SK-N-SH (cell line): ENCODE data around the gene MTCH1. TPM values are rescaled to one million over a fixed set of nuclear protein-coding genes. Genes with fewer than 3 reads are reported as not detected.

Source experiments
- CTCF ChIA-PET: fragments of 300-600, 350-600 bp; formaldehyde crosslinking; extraction: SDS; loops from one replicate; lab custom pipeline; 2021; lab: Yijun Ruan, JAX
- POLR2A ChIA-PET: fragments of 350-600 bp; sonication (Branson Sonifier 250); formaldehyde crosslinking; extraction: SDS; loops from one replicate; lab custom pipeline; 2020; ENCODE audit warnings: antibody characterized with exemption, inconsistent platforms; lab: Yijun Ruan, JAX
- DNase-seq: peaks from one replicate; pipeline ENCODE4 v3.0.0; 2012
- H2AFZ ChIP-seq: fragments of 200-600 bp; sonication (generic); 2 replicates; pipeline ENCODE4 v1.8.1; 2016; ENCODE audit warnings: antibody characterized with exemption, mild to moderate bottlenecking, low read depth
- H3F3A ChIP-seq: fragments of 200-600 bp; sonication (generic); replicated peaks from 2 replicates; pipeline ENCODE3; 2016; ENCODE audit warnings: antibody characterized with exemption, mild to moderate bottlenecking; ENCODE audit not compliant: insufficient read depth
- H3K27ac ChIP-seq, 2 experiments: fragments of 200-500 bp in 1 of 2; fragments of 200-600 bp in 1 of 2; sonication (Bioruptor generic) in 1 of 2; sonication (generic), shearing (Covaris generic) in 1 of 2; 2 replicates each; pipeline versions ENCODE4 v1.5.1 to v1.6.1; 2014 to 2016; ENCODE audit warnings: low read depth in 2 of 2, inconsistent platforms in 1 of 2, low read length in 1 of 2, mild to moderate bottlenecking in 1 of 2, mixed read lengths in 1 of 2
- H3K27me3 ChIP-seq: fragments of 200-600 bp; sonication (generic), shearing (Covaris generic); 2 replicates; pipeline ENCODE4 v1.6.1; 2016; ENCODE audit warnings: mixed run types; ENCODE audit not compliant: insufficient read depth
- H3K36me3 ChIP-seq, 2 experiments: fragments of 200-500 bp in 1 of 2; fragments of 200-600 bp in 1 of 2; sonication (Bioruptor generic) in 1 of 2; sonication (generic) in 1 of 2; replicated peaks in 1 of 2; 2 replicates each; pipeline versions ENCODE3 to v1.5.1; 2014 to 2016; ENCODE audit warnings: low read length in 1 of 2, mild to moderate bottlenecking in 1 of 2; ENCODE audit not compliant: insufficient read depth in 2 of 2, control insufficient read depth in 1 of 2
- H3K4me1 ChIP-seq, 2 experiments: fragments of 200-500 bp in 1 of 2; fragments of 200-600 bp in 1 of 2; sonication (Bioruptor generic) in 1 of 2; sonication (generic), shearing (Covaris generic) in 1 of 2; 2 replicates each; pipeline versions ENCODE4 v1.5.1 to v1.6.1; 2014 to 2016; ENCODE audit warnings: low read depth in 1 of 2, low read length in 1 of 2, mixed run types in 1 of 2; ENCODE audit not compliant: insufficient read depth in 2 of 2, control insufficient read depth in 1 of 2
- H3K4me2 ChIP-seq: fragments of 200-600 bp; sonication (generic), shearing (Covaris generic); 2 replicates; pipeline ENCODE4 v1.6.1; 2017; ENCODE audit warnings: mixed run types
- H3K4me3 ChIP-seq, 2 experiments: fragments of 200-500 bp in 1 of 2; fragments of 200-600 bp in 1 of 2; sonication (Bioruptor generic) in 1 of 2; sonication (generic), shearing (Covaris generic) in 1 of 2; 2 replicates each; pipeline versions ENCODE4 v1.5.1 to v1.8.1; 2014 to 2016; ENCODE audit warnings: low read depth in 2 of 2, inconsistent platforms in 1 of 2, low read length in 1 of 2, mild to moderate bottlenecking in 1 of 2, mixed read lengths in 1 of 2, moderate library complexity in 1 of 2
- H3K79me2 ChIP-seq: fragments of 200-600 bp; sonication (generic); 2 replicates; pipeline ENCODE4 v1.8.1; 2017; ENCODE audit warnings: mild to moderate bottlenecking; ENCODE audit not compliant: insufficient read depth
- H3K9ac ChIP-seq: fragments of 200-600 bp; sonication (generic); 2 replicates; pipeline ENCODE4 v1.6.1; 2017; ENCODE audit warnings: mixed run types
- H3K9me2 ChIP-seq: fragments of 200-600 bp; sonication (generic); 2 replicates; pipeline ENCODE4 v1.6.1; 2017; ENCODE audit warnings: mixed run types
- H3K9me3 ChIP-seq: fragments of 200-600 bp; sonication (generic); 2 replicates; pipeline ENCODE4 v1.6.1; 2017; ENCODE audit warnings: mixed run types, mild to moderate bottlenecking, moderate library complexity
- H4K20me1 ChIP-seq: fragments of 200-600 bp; sonication (generic); 2 replicates; pipeline ENCODE4 v1.6.1; 2017; ENCODE audit warnings: mild to moderate bottlenecking, mixed run types; ENCODE audit not compliant: insufficient read depth
- ELF1 ChIP-seq: IDR thresholded peaks from 2 replicates; pipeline ENCODE4 v1.4.0; 2012
- EP300 ChIP-seq, 2 experiments: IDR thresholded peaks; 2 replicates each; pipeline versions ENCODE4 v1.4.0 to v1.6.1; 2012; ENCODE audit warnings: borderline replicate concordance in 1 of 2, low read depth in 1 of 2, low read length in 1 of 2
- EZH2phosphoT487 ChIP-seq: fragments of 200-600 bp; sonication (generic); IDR thresholded peaks from 2 replicates; pipeline ENCODE4 v1.6.1; 2017; ENCODE audit warnings: low read depth, mixed run types, mild to moderate bottlenecking, antibody characterized with exemption, moderate library complexity, borderline replicate concordance
- FOSL2 ChIP-seq: IDR thresholded peaks from 2 replicates; pipeline ENCODE4 v1.4.0; 2012; ENCODE audit warnings: low read depth, mild to moderate bottlenecking, moderate library complexity, borderline replicate concordance
- FOXJ3 ChIP-seq: sonication (generic); formaldehyde crosslinking; IDR thresholded peaks from 2 replicates; pipeline ENCODE4 v1.5.1; 2020; ENCODE audit warnings: mild to moderate bottlenecking, missing genetic modification reagents
- FOXM1 ChIP-seq: IDR thresholded peaks from 2 replicates; pipeline ENCODE4 v1.4.0; 2012; ENCODE audit warnings: low read depth, mild to moderate bottlenecking
- GABPA ChIP-seq: IDR thresholded peaks from 2 replicates; pipeline ENCODE4 v1.4.0; 2012; ENCODE audit warnings: low read depth, mild to moderate bottlenecking
- JUND ChIP-seq: IDR thresholded peaks from 2 replicates; pipeline ENCODE4 v1.4.0; 2012
- MEF2A ChIP-seq: IDR thresholded peaks from 2 replicates; pipeline ENCODE4 v1.4.0; 2012; ENCODE audit warnings: low read depth, borderline replicate concordance
- NFIC ChIP-seq: IDR thresholded peaks from 2 replicates; pipeline ENCODE4 v1.4.0; 2012; ENCODE audit warnings: borderline replicate concordance
- NRF1 ChIP-seq: IDR thresholded peaks from 2 replicates; pipeline ENCODE4 v1.6.1; 2012; ENCODE audit warnings: low read depth, mild to moderate bottlenecking, low read length
- POLR2AphosphoS5 ChIP-seq: IDR thresholded peaks from 2 replicates; pipeline ENCODE4 v1.6.1; 2012; ENCODE audit warnings: low read depth, low read length
- RXRA ChIP-seq: IDR thresholded peaks from 2 replicates; pipeline ENCODE4 v1.4.0; 2012; ENCODE audit warnings: low read depth, mild to moderate bottlenecking, borderline replicate concordance
- SIN3A ChIP-seq: IDR thresholded peaks from 2 replicates; pipeline ENCODE4 v1.6.1; 2012; ENCODE audit warnings: low read depth, mild to moderate bottlenecking, low read length, moderate library complexity, borderline replicate concordance
- SMC3 ChIP-seq: IDR thresholded peaks from 2 replicates; pipeline ENCODE4 v1.6.1; 2012; ENCODE audit warnings: low read depth, low read length, improper control_type of control experiment
- TEAD4 ChIP-seq: IDR thresholded peaks from 2 replicates; pipeline ENCODE4 v1.4.0; 2012; ENCODE audit warnings: mild to moderate bottlenecking, borderline replicate concordance; ENCODE audit not compliant: insufficient read depth
- YY1 ChIP-seq: IDR thresholded peaks from 2 replicates; pipeline ENCODE4 v1.4.0; 2012; ENCODE audit warnings: low read depth, mild to moderate bottlenecking
- WGBS: methylation state at CpG from one replicate; pipeline ENCODE4 v1.1.6; 2017; ENCODE audit warnings: low lambda C conversion rate; 5-methylcytosine and 5-hydroxymethylcytosine counted together
- polyA plus RNA-seq, 3 experiments: library from polyadenylated mRNA; depleted of rRNA; stranded (reverse); fragments of >200 nt; gene quantifications; 2 replicates each; pipeline ENCODE4 v1.2.3, GENCODE V29; 2012
- TF ChIP-seq, protein P1 (sequence below): IDR thresholded peaks from 2 replicates; pipeline ENCODE4; 2012
- TF ChIP-seq, protein P2 (sequence below): fragments of 200-600 bp; sonication (generic); IDR thresholded peaks from 2 replicates; pipeline ENCODE4 v1.6.1; 2017; ENCODE audit warnings: antibody characterized with exemption, mild to moderate bottlenecking, moderate library complexity
- TF ChIP-seq, protein P3 (sequence below): fragments of 150-350 bp; IDR thresholded peaks from 2 replicates; pipeline ENCODE4 v1.6.1; 2016; ENCODE audit warnings: mild to moderate bottlenecking, low read depth, low read length

MTCH1 gene
- polyA plus RNA-seq, 1 of the 3 experiments (the other 2 are of a cell fraction) = 151 TPM

DNA sequence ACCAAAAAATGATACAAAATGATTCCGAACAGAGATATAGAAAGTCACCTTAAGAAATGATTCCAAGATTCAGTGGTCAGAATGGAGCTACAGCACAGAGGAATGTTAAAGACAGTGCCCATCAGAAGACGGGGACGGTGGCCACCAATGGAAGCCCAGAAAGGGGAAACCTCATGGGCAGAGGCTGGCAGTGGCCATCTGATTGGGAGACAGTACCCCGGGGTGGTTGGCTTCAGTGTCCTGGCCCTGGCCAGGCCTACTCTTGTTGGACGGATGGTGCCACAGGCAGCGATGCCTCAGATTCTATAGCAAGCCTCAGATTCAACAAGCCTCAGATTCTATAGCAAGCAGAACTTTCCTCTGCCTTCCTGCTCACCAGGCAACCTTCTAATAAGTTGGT lies 48.1 kb downstream of the MTCH1 start:
- no peak for TF ChIP-seq POLR2AphosphoS5
- no peak for TF ChIP-seq FOSL2
- TF ChIP-seq YY1 = no peak
- TF ChIP-seq, protein P1, sequence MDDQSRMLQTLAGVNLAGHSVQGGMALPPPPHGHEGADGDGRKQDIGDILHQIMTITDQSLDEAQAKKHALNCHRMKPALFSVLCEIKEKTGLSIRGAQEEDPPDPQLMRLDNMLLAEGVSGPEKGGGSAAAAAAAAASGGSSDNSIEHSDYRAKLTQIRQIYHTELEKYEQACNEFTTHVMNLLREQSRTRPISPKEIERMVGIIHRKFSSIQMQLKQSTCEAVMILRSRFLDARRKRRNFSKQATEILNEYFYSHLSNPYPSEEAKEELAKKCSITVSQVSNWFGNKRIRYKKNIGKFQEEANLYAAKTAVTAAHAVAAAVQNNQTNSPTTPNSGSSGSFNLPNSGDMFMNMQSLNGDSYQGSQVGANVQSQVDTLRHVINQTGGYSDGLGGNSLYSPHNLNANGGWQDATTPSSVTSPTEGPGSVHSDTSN = no peak
- no peak for TF ChIP-seq NFIC
- no peak for TF ChIP-seq ELF1
- no peak for TF ChIP-seq FOXJ3 (CRISPR knock-in tag)
- TF ChIP-seq SMC3 = no peak
- TF ChIP-seq FOXM1 = no peak
- no peak for TF ChIP-seq JUND
- TF ChIP-seq NRF1 = no peak
- TF ChIP-seq SIN3A = no peak
- TF ChIP-seq, protein P2, sequence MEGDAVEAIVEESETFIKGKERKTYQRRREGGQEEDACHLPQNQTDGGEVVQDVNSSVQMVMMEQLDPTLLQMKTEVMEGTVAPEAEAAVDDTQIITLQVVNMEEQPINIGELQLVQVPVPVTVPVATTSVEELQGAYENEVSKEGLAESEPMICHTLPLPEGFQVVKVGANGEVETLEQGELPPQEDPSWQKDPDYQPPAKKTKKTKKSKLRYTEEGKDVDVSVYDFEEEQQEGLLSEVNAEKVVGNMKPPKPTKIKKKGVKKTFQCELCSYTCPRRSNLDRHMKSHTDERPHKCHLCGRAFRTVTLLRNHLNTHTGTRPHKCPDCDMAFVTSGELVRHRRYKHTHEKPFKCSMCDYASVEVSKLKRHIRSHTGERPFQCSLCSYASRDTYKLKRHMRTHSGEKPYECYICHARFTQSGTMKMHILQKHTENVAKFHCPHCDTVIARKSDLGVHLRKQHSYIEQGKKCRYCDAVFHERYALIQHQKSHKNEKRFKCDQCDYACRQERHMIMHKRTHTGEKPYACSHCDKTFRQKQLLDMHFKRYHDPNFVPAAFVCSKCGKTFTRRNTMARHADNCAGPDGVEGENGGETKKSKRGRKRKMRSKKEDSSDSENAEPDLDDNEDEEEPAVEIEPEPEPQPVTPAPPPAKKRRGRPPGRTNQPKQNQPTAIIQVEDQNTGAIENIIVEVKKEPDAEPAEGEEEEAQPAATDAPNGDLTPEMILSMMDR = no peak
- TF ChIP-seq, protein P3, sequence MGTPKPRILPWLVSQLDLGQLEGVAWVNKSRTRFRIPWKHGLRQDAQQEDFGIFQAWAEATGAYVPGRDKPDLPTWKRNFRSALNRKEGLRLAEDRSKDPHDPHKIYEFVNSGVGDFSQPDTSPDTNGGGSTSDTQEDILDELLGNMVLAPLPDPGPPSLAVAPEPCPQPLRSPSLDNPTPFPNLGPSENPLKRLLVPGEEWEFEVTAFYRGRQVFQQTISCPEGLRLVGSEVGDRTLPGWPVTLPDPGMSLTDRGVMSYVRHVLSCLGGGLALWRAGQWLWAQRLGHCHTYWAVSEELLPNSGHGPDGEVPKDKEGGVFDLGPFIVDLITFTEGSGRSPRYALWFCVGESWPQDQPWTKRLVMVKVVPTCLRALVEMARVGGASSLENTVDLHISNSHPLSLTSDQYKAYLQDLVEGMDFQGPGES = no peak
- no peak for TF ChIP-seq MEF2A
- TF ChIP-seq EZH2phosphoT487 = no peak
- TF ChIP-seq GABPA = no peak
- no peak for TF ChIP-seq TEAD4
- no peak for TF ChIP-seq RXRA
- TF ChIP-seq EP300 (IDR thresholded peaks at IDR 0.05; ENCODE audit: borderline replicate concordance in 1 of 2, low read depth in 1 of 2, low read length in 1 of 2) = no peak
- 78% methylated on average over 6 of the region's 6 CpGs for WGBS
- Histone ChIP-seq H3K36me3 (no peaks in the 10 kb centered on the region), H3K79me2 (no peaks in the 10 kb centered on the region), H3K27me3 (no peaks in the 10 kb centered on the region), H2AFZ (no peak overlapping the region), H3K4me3 (no peak overlapping the region), H3K9ac (no peak overlapping the region), H3K27ac (no peak overlapping the region), H3F3A (peaks cover 8% of the 10 kb centered on the region), H3K9me2 (no peaks in the 10 kb centered on the region), H3K4me2 (no peak overlapping the region), H3K9me3 (no peaks in the 10 kb centered on the region), H3K4me1 (peaks cover 0 to 8% of the 10 kb centered on the region in 2 experiments; a peak in 1 of 4 replicates), H4K20me1 (no peaks in the 10 kb centered on the region)
- POLR2A ChIA-PET = no interaction called here
- CTCF ChIA-PET = interaction anchor here (0.6 to 3.5 kb wide), 3 partner anchors 42 to 172 kb away, joined by 3 to 15 read pairs (median 3); no protein-coding TSS in a partner anchor
- DNase-seq = no peak
